HepG2 (cell line): ENCODE measurements around the gene POLR1C. TPM values are rescaled to one million over a fixed set of nuclear protein-coding genes. Genes with fewer than 3 reads are reported as not detected.
A peak's percentile ranks its signal among the peaks of the same experiment; 100 is the strongest.

Source experiments
- ARNT ChIP-seq: fragments of 450-650 bp; IDR thresholded peaks from 2 replicates; pipeline ENCODE4 v1.6.1; 2017
- FOXP4 ChIP-seq: sonication (generic); formaldehyde crosslinking; IDR thresholded peaks from 2 replicates; pipeline ENCODE4 v1.4.0; 2020; ENCODE audit warnings: missing genetic modification reagents
- GABPA ChIP-seq, 2 experiments: IDR thresholded peaks; 2 replicates each; pipeline ENCODE4 v1.6.1; 2011 to 2016; ENCODE audit warnings: low read depth in 2 of 2, low read length in 1 of 2, missing biosample characterization in 1 of 2, missing genetic modification characterization in 1 of 2
- GLMP ChIP-seq: sonication (generic); formaldehyde crosslinking; IDR thresholded peaks from 2 replicates; pipeline ENCODE4 v1.9.0; 2021; ENCODE audit warnings: missing genetic modification reagents, mild to moderate bottlenecking, borderline replicate concordance
- HMG20B ChIP-seq: conservative IDR thresholded peaks from 2 replicates; pipeline ENCODE4 v1.6.1; 2016; ENCODE audit warnings: missing genetic modification reagents, missing compliant biosample characterization
- HNRNPH1 ChIP-seq: fragments of 200-400 bp; formaldehyde crosslinking; optimal IDR thresholded peaks from 2 replicates; pipeline ENCODE3; 2017; ENCODE audit warnings: mild to moderate bottlenecking, low read depth, low read length
- JUNB ChIP-seq: sonication (generic); formaldehyde crosslinking; IDR thresholded peaks from 2 replicates; pipeline ENCODE4 v1.8.0; 2022; ENCODE audit warnings: missing genetic modification reagents, mild to moderate bottlenecking, borderline replicate concordance
- RFX5 ChIP-seq: IDR thresholded peaks from 2 replicates; pipeline ENCODE4 v1.6.1; 2011; ENCODE audit warnings: low read depth, low read length, improper control_type of control experiment
- RFXANK ChIP-seq: IDR thresholded peaks from 2 replicates; pipeline ENCODE4 v1.6.1; 2016
- SALL1 ChIP-seq: sonication (generic); formaldehyde crosslinking; IDR thresholded peaks from 2 replicates; pipeline ENCODE4 v1.8.0; 2022; ENCODE audit warnings: mild to moderate bottlenecking, missing genetic modification reagents
- SMAD9 ChIP-seq: sonication (generic); formaldehyde crosslinking; IDR thresholded peaks from 2 replicates; pipeline ENCODE4 v1.5.1; 2020; ENCODE audit warnings: mild to moderate bottlenecking, missing genetic modification reagents
- THYN1 ChIP-seq: sonication (generic); formaldehyde crosslinking; IDR thresholded peaks from 2 replicates; pipeline ENCODE4 v1.8.1; 2023; ENCODE audit warnings: low read depth, mild to moderate bottlenecking, moderate library complexity, missing genetic modification reagents, borderline replicate concordance
- ZBTB4 ChIP-seq: sonication (generic); formaldehyde crosslinking; IDR thresholded peaks from 2 replicates; pipeline ENCODE4 v1.4.0; 2020; ENCODE audit warnings: missing genetic modification reagents, mild to moderate bottlenecking, borderline replicate concordance
- ZKSCAN8 ChIP-seq: IDR thresholded peaks from 2 replicates; pipeline ENCODE4 v1.6.1; 2016; ENCODE audit warnings: borderline replicate concordance, missing genetic modification reagents, missing compliant biosample characterization
- ZNF530 ChIP-seq: sonication (generic); formaldehyde crosslinking; IDR thresholded peaks from 2 replicates; pipeline ENCODE4 v1.5.0; 2020; ENCODE audit warnings: low read depth, mild to moderate bottlenecking, missing genetic modification reagents
- ZNF646 ChIP-seq: sonication (generic); formaldehyde crosslinking; IDR thresholded peaks from 2 replicates; pipeline ENCODE4 v1.9.0; 2021; ENCODE audit warnings: mild to moderate bottlenecking, missing genetic modification reagents
- polyA plus RNA-seq, 8 experiments: library from polyadenylated mRNA; depleted of rRNA in 3 of 8; stranded (reverse) in 7 of 8; unstranded in 1 of 8; fragments of >200 nt; fragmentation: Illumina TruSeq in 4 of 8; extraction: Trizol in 4 of 8; gene quantifications; 2 replicates each; pipeline versions ENCODE4 v1.2.1 to v1.2.3, GENCODE V29; 2011 to 2016; ENCODE audit warnings: low read depth in 4 of 8, missing spikeins in 1 of 8, mixed read lengths in 1 of 8; ENCODE audit not compliant: insufficient read depth in 1 of 8
- total RNA-seq, 5 experiments: library from RNA; depleted of rRNA; stranded (reverse); fragments of >200 nt; fragmentation: Illumina TruSeq; extraction: Trizol; gene quantifications; 2 replicates each; pipeline ENCODE4 v1.2.3, GENCODE V29; 2016; ENCODE audit warnings: low read depth in 1 of 5

POLR1C gene
- total and polyA plus RNA-seq, 2 of the 13 experiments (the other 11 are each of a cell fraction or from before 2014, with no cell fraction given), result 62.6 to 72.2 TPM

GRCh38 chr6:43516697-43517504 lies at the start of gene POLR1C, which contains the start of gene YIPF3 (continued):
- TF ChIP-seq ZNF530 (CRISPR knock-in tag) (no peak), RFX5 (0 out of 2 replicates have a peak, but pooled peaks have one; percentile 51), HMG20B (CRISPR knock-in tag) (no peak), ARNT (no peak), ZKSCAN8 (peak; percentile 20; the same call in 1 of the 2 replicates), ZBTB4 (CRISPR knock-in tag) (no peak; the same call in 1 of the 2 replicates), SALL1 (CRISPR knock-in tag) (peak; percentile 80), RFXANK (CRISPR knock-in tag) (no peak), GABPA (IDR thresholded peaks at IDR 0.05; ENCODE audit: low read depth, low read length) (no peak), GABPA (CRISPR knock-in tag; IDR thresholded peaks at IDR 0.05; ENCODE audit: low read depth) (peak; percentile 99), FOXP4 (CRISPR knock-in tag) (peak; percentile 73), SMAD9 (no peak), JUNB (no peak), ZNF646 (CRISPR knock-in tag) (no peak), GLMP (CRISPR knock-in tag) (no peak), HNRNPH1 (no peak), THYN1 (CRISPR knock-in tag) (0 out of 2 replicates have a peak, but pooled peaks have one; percentile 17)
